NCI-H82 treated with DMSO at 0.1 percent for 48 hours (cell line): Measurements from ENCODE around the gene PRR5L.
A peak's percentile ranks its signal among the peaks of the same experiment; 100 is the strongest.

Experiments
- DNase-seq: peaks from one replicate; lab custom pipeline; 2025; ENCODE audit not compliant: unreplicated experiment; lab: John Stamatoyannopoulos, UW

The PRR5L gene

DNA sequence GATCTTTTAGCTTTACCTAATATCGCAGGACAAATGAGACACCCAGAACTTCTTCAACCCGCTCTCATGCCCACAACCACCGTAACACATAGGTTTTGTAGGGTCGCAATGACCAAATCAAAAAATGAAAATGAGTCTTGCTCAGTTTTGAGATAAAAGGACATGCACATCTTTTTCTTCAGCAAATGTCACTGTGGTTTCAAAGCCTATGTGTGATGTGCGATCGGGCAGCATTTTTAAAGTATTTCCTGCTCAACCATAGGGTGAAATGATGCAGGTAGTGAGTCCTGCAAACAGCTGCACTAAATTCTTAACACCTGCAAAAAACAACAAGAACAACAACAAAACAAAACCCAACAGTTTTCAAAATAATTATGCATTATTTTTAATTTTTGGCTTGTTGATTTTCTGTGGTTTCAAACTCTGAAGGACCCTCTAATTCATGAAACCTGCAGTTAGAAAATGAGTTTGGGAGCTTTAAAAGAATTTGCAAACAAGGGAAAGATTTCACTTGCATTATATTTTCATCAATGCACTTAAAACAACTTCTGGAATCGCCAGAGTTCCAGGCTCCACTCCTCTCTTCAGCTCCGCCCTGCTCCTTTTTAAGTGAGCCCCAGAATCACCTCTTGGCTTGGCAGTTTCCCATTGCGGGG lies 79.4 kb downstream of the PRR5L start:
- no peak for DNase-seq

DNA sequence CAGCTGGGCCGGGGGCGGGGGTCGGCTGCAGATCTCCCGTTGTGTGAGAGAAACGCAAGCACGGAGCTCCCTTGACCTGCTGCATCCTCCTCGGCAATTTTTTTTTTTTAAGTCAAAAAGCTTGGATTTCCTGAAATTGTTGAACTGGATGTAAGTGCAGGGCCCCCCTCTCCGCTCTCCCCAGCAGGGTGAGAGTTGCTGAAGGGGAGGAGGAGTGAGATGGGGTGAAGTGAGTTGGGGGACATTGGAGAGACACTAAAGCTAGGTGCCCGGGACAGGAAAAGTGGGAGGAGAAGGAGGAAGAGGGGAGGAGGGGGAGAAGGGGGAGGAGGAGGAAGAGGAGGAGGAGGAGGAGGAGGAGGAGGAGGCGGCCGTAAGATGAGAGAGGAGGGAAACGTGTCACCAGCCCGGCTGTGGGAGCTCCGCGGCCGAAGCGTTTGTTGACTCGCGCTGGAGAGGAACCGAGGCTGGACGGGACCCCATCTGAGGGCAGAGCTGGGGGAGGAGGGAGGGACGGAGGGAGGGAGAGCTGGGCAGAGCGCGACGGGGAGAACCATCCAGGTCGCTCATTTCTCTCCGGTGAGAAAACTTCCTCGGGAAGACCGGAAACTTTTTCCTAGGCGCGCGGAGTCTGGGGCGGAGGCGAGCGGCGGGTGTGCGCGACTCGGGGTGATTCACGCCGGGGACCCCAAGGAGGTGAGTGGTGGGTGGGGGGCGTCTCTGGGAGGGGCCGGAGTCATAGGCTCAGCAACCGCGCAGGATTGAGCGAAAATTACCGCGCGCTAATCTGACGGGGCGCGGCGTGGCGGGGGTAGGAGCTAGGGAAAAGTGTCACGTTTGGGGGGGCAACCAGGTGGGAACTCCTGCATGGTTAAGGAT lies 80.2 kb downstream of the PRR5L start:
- DNase-seq = no peak

DNA sequence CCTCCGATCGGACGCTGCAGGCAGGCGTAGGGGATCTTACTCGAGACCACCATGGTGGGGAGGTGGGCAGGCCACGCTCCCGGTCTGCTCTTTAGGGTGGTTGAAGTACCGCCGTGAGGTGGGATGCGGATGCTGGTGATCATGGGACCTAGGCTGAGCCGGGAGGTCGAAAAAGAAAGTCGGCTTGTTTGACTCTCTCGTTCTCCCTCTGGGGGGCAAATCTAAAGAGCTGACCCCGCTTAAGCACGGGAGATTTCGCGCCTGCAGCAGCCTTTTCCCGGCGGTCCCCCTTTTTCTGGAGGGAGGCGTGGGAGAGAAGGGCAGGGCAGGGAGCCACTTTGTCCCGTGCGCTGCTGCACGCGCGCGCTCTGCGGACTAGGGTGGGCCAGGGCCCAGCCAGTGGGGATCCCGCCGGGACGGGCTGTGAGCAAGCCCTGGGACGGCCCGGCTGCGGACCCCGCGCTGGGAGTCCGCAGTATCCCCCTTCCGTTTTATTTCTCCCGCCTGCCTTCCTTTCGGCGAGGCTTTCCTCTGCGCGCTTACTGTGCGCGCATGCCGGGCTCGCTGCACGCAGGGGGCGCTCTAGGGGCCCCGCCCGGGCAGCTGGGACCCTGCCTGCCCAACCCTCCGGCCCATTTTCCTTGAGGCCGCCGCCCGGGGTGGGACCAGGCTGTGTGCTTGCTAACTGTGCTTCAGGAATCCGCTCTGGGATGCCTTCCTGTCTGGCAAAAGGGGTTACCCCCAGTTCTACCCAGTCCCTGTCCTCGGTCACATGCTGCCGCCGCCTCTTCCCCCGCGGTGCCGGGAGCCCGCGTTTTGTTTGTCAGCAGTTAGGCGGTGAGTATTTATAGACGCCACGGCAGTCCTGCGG lies 81.0 kb downstream of the PRR5L start:
- no peak for DNase-seq

DNA sequence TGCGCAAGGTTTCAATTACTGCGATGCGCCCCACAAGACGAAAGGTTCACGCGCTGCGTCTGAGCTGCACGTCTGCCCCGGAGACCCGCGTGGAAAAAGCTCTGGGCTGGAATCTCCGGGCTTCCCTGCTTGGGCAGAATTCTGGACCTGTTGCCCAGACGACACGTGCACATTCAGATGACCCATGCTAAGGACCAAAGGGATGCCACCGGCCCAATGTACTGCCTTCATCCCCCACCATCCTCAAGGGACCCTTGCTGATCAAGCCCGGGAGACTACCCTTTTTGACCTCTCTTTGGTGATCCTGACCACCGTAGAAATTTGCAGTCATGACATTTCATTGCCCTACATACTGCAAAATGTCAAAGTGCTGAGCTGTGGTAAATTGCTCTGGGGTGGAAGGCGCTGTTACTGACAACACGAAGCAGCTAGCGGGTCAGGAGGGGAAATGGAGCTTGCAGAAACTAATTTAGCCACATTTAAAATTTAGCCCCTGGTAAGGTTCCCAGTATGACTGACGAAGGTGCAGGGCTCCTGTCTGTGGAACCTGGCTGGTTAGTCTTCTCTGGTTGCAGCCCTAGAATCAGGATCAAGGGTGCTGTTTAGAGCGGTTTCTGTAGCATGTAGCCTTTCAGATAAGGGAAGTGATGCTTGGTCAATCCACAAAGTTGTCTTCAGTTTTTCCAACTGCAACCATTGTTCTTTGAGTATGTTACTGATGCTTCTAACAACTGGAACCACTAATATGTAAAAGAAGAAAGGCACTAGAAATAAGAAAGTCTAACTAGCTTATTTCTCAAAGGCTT lies 81.9 kb downstream of the PRR5L start:
- no peak for DNase-seq

DNA sequence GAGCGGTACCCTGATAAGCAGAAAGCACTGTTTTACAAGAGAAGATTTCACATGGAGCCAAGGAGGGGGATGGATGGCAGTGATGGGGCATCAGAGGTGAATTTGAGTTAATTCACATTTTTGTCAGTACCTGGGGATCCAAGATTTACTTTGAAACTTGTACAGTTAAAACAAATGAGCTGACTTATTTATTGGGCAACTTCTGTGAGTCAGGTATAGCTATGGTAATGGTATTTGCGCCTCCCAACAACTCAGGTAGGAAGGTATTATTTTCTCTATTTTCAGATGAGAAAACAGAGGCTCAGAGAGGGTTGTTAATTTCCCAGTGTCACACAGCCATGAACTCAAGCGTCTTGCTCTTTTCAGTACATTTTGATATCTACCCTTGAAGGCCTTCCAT lies 83.6 kb downstream of the PRR5L start:
- DNase-seq = no peak

DNA sequence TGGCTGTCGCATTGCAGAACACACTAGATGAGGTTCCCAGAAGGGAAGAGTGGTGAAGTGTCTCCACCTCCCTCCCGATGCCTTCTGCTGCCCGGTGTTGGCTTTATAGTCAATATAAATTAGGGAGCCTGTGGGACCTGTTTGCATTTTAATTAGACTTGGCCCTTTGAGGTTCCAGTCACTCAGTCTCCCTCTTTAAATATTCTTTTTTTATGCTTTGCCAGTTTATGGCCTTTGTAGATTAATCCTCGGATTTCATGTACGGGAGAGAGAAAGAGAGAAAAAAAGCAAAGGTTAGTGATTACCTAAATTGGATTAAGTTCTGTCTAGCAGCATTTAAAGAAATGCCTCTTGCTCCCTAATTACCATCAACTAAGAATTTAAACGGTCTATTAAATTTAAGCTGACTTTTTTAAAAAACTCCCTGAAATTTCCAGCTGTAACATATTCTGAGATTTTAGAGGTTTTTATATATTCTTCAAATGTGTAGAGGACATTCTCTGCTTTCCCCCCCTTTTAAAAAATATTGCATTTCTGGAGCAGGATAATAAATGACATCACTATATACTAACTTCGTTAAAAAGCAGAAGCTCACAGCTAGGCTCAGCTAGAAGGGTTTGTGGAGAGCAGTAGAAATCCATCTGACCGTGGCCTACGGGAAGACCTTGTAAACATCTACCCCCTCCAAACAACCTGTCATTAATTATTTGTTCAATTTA lies 84.4 kb downstream of the PRR5L start:
- DNase-seq = peak; percentile 81

DNA sequence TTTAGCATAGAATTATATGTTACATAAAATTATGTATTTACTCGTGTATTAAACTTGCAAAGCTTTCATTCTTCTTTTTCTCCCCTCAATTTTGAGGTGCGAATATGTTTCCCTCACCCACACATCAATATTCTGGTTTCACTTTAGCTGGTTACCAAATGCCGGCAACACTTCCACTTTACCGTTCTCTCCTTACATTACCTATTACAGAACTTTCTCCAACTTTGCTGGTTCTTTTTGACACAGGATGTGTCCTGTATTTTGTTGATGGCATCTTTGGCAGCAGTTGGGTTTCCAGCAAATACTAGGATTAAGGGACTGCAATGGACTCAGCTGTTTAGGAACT lies 84.9 kb downstream of the PRR5L start:
- no peak for DNase-seq

DNA sequence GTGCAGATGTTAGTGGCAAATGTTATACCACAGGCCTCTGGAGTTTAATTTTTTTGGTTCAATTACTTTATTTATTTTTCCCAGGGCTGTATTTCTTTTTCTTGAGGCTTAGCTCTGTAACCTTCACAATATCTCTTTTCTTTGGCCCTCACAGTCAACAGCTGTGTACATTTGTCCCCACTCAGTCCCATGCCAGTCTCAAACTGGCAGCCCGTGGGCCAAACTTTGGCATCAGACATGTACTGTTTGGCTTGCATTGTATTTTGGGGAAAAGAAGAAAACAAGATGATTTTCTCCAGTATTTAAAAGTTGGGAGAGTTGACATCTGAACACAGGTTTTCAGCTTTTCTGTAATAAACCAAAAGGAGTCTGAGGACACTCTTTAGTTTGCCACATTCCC lies 87.1 kb downstream of the PRR5L start:
- no peak for DNase-seq

DNA sequence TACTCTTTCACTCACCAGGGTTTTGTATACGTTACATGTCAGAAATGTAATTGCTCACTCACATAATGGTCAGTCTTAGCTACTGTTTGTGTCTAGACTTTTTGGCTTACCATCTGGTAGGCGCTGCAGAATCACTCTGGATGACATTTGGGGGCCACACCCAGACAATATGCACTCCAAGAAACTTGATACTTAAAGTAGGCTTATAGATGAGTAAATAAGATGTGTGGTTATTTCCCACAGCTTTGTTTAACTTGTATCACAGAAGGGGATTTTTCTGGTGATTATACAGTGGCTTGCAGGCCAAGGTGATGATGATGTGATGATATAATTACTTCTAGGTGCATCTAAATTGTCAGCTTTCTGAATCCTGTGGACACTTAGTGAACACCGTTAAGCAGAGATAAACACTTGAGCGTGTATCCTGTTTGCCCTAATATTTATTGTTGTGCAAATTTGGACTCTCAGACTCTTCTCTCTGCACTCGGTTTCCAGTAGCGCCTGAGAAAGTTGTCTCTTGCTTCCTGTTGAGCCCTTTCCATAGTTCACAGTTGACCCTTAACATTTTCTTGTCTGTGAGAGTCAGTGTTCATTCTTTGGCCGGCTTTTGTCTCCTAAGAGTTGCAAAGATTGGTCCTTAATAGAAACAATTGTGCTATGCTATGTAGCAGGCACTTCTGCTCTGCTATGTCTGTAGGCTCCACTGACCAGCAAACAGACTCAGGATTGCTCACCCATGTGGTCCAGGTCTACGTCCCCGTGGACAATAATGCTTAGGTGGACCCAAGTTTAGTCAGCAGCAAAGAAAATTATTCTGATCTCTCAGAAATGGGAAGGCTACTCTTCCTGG lies 89.3 kb downstream of the PRR5L start:
- DNase-seq = peak; percentile 77

DNA sequence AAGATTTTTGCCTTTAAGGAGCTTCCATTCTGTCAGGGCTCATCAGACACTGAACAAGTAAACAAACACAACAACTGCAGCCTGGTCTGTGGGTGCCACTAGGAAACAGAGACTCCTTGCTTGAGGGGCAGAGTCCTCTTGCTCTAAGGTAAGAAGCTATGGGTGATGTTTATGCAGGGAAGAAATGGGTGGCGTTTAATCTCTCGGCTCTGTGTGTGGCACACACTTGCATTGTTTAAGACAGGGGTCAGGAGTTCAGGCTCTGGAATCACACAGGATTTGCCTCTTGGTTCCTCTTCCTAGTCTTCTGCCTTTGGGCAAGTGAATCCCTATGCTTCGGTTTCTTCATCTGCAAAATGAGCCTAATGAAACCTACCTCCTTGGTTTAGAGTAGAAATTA lies 90.3 kb downstream of the PRR5L start:
- no peak for DNase-seq

DNA sequence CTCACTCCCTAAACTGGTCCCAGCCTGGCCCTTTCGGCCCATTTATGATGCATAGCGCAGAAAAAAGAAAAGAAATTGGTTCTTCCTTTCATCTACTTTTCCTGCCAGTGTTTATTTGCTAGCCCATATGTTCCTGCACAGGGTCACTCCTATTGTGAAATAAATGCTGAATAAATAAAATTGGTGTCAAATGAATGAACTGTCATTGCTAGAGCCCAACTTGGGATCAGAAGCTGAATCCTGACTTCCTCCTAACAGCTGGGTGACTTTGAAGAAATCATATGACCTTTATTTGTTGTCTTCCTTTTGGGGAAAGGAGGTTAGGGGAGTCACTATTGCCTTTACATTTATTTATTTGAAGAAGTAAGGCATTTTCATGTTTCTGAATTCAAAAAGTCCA lies 92.0 kb downstream of the PRR5L start:
- no peak for DNase-seq

DNA sequence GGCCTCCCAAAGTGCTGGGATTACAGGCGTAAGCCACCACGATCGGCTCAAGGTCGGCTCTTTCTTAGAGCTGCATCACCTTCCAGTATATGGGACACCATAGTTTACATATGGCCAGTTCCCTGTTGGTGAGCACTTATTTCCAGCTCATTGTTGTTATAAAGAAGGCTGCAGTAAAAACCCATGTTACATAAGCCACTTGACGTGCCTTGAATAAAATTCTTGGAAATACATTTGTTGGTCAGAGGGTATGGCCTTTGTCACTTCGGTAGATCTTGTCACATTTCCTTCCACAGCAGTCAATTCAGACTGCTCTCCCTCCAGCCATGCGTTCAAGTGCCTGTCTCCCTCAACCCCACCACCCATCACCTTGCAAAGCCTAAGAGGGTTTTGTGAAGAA lies 92.9 kb downstream of the PRR5L start:
- no peak for DNase-seq

DNA sequence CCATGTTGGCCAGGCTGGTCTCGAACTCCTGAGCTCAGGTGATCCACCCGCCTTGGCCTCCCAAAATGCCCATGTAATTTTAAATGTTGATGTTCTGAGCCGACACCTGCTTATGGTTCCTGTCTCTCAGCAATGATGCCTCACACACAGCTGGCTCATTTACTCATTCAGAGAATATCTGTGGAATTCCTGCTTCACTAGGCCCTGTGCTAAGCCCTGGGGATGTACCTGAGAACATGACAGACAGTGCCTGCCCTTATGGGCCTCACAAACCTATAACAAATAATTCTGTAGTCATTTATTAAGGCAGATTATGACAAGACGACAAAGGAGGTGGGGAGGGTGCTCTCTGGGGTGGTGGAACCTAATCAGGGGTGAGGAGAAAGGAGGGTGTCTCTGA lies 93.7 kb downstream of the PRR5L start:
- no peak for DNase-seq

DNA sequence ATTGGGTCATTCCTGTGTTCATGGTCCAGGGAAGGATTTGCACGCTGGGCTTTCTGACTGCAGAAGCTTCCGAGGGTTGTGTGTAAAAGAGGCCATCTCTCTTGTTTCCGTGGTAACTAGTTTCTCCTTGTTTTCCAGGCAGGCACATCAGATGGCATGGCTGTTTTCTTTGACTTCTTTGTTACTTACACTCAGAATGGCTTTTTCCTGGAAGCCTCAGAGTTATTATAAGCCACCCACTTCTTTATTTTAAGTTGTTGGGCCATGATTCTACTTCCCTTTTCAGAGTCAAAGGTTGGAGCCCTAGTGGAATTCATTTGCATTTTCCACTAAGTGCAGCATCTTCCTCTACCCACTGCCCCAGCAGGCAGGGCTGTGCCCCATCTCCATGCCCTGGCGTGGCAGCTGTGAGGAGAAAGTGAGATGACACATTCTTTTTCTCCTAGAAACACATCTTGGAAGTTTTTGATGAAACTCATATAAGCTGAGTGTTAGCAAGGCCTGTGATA lies 94.9 kb downstream of the PRR5L start:
- no peak for DNase-seq

DNA sequence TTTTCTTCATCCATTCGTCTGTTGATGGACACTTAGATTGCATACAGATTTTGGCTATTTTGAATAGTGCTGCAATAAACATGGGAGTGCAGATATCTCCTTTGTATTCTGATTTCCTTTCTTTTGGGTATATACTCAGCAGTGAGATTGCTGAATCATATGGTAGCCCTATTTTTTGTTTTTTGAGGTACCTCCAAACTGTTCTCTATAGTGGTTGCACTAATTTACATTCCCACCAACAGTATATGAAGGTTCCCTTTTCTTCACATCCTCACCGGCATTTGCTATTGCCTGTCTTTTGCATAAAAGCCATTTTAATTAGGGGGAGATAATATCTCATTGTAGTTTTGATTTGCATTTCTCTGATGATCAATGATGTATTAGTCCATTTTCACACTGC lies 96.1 kb downstream of the PRR5L start:
- DNase-seq = no peak

DNA sequence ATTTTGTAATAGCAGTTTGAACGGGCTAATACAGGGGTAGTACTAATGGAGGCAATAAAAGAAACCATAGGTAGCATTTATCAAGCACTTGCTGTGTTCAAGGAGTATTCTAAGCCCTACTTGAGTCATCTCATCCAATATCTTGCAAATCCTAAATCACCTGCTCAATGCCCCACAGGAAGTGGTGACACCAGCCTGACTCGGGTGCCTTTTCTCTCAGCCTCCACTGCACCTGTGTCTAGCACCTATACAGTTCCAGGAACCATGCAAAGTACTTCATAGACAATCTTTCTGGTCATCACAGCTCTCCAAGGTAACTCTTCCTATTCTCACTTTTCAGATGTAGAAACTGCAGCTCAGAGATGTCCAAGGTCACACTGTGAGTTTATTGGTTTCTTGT lies 98.0 kb downstream of the PRR5L start:
- DNase-seq = no peak

DNA sequence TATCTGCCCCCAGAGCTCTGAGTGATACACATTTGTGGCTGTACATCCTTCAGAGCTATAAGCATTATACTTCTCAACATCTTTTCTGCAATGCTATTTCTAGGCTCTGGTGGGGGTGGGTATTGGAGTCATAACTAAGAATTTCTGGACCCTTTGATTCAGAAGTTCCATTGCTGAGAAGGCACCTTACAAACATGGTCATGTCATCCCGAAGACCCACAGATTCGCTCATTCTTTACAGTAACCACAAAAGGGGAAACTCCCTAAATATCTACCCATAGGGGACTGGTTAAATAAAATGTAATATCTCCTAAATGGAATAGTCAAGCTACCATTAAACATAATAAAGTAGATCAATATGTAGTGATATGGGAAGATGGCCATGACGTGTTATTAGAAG lies 98.8 kb downstream of the PRR5L start:
- DNase-seq = no peak

DNA sequence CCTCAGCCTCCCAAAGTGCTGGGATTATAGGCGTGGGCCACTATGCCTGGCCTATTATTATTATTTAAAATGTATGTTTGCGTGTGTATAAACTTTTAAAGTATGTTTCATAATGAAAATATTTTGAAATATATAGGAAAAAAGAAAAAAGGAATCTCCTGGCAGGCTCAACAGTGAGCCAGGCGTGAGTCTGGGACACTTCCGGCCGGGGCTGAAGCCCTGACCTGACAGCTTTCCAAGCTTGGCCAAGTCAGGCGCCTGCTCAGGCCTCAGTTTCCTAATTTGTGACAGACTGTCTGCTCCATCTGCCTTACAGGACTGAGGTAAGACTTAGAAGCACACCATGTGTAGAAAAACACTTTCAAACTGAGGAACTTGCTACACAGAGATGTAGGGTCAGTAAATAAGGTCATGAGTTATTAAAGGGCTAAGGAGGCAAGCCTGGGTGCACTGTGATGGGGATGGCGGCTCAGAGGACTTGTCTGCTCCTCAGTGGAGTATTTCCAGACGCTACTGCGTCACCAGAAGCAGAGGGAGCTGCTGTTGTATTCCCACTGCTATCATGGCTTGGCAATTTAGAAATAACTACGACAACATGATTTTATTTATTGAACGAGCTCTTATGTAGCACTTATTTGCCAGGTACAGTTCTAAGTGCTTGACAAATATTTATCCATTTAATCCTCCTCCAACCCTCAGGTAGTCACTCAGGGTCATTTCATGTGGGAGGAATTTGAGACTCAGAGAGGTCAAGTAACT lies 100.1 kb downstream of the PRR5L start:
- DNase-seq = no peak
